CD4-positive, CD25-positive, alpha-beta regulatory T cell (primary cell): ENCODE data around the gene ADSS1. TPM values are rescaled to one million over a fixed set of nuclear protein-coding genes. Genes with fewer than 3 reads are reported as not detected.

Experiments
- ATAC-seq, 2 donors: fragments of 150-1000 bp; cut with Tn5 transposase; one replicate each; pipeline ENCODE4 v1.10.0; 2021; ENCODE audit warnings: low read depth in 2 of 2, moderate number of reproducible peaks in 2 of 2, moderate library complexity in 1 of 2
- DNase-seq, 3 donors: peaks; one replicate each; pipeline versions ENCODE4 v3.0.0 to v3.0.0-alpha.2; 2012 to 2022; ENCODE audit warnings: mixed read lengths in 1 of 3
- H3K27ac ChIP-seq: one replicate; pipeline ENCODE4 v1.7.0; 2013; ENCODE audit warnings: mild to moderate bottlenecking, low read length; ENCODE audit not compliant: insufficient read depth, poor library complexity, severe bottlenecking
- H3K27me3 ChIP-seq: one replicate; pipeline ENCODE4 v1.7.0; 2013; ENCODE audit warnings: low read length; ENCODE audit not compliant: control insufficient read depth, insufficient read depth
- H3K36me3 ChIP-seq: one replicate; pipeline ENCODE4 v1.7.0; 2013; ENCODE audit warnings: mild to moderate bottlenecking, low read length, moderate library complexity; ENCODE audit not compliant: control insufficient read depth, insufficient read depth
- H3K4me1 ChIP-seq: 2 replicates; pipeline ENCODE4 v1.7.0; 2013; ENCODE audit warnings: mild to moderate bottlenecking, low read length; ENCODE audit not compliant: insufficient read depth, control insufficient read depth, poor library complexity, severe bottlenecking
- H3K4me3 ChIP-seq: one replicate; pipeline ENCODE4 v1.7.0; 2013; ENCODE audit warnings: low read depth, mild to moderate bottlenecking, low read length, moderate library complexity
- H3K9me3 ChIP-seq, 2 experiments: 1 replicate in 1 of 2; 2 replicates in 1 of 2; pipeline ENCODE4 v1.7.0; 2013; ENCODE audit warnings: low read length in 2 of 2, mild to moderate bottlenecking in 1 of 2, moderate library complexity in 1 of 2; ENCODE audit not compliant: control insufficient read depth in 2 of 2
- H3K27ac Mint-ChIP-seq, 3 donors: one replicate each; pipeline ENCODE4 v1.8.0; 2020 to 2022; ENCODE audit warnings: mild to moderate bottlenecking in 3 of 3, mixed read lengths in 3 of 3, moderate library complexity in 2 of 3
- H3K27me3 Mint-ChIP-seq: one replicate; pipeline ENCODE4 v1.8.0; 2022; ENCODE audit warnings: mild to moderate bottlenecking, mixed read lengths
- H3K36me3 Mint-ChIP-seq: one replicate; pipeline ENCODE4 v1.8.0; 2020; ENCODE audit warnings: mixed read lengths
- H3K4me1 Mint-ChIP-seq, 4 donors: one replicate each; pipeline ENCODE4 v1.8.0; 2020 to 2022; ENCODE audit warnings: mixed read lengths in 4 of 4, mild to moderate bottlenecking in 1 of 4
- H3K4me3 Mint-ChIP-seq, 4 donors: one replicate each; pipeline ENCODE4 v1.8.0; 2020 to 2022; ENCODE audit warnings: mild to moderate bottlenecking in 4 of 4, mixed read lengths in 4 of 4, moderate library complexity in 3 of 4
- H3K9me3 Mint-ChIP-seq, 7 donors: one replicate each; pipeline ENCODE4 v1.8.0; 2020 to 2022; ENCODE audit warnings: mixed read lengths in 7 of 7, mild to moderate bottlenecking in 3 of 7, moderate library complexity in 2 of 7
- polyA plus RNA-seq, 4 donors: library from polyadenylated mRNA; unstranded; fragments of 300-500 nt; fragmentation: Illumina TruSeq; gene quantifications; one replicate each; pipeline ENCODE4 v1.2.3, GENCODE V29; 2021
- total RNA-seq: library from RNA; stranded (reverse); gene quantifications from one replicate; pipeline ENCODE4 v1.2.3, GENCODE V29; 2022

ADSS1 gene
- total and polyA plus RNA-seq, 5 donors from 2014 or later = 0.10 to 1.9 (median 1.4) TPM

DNA sequence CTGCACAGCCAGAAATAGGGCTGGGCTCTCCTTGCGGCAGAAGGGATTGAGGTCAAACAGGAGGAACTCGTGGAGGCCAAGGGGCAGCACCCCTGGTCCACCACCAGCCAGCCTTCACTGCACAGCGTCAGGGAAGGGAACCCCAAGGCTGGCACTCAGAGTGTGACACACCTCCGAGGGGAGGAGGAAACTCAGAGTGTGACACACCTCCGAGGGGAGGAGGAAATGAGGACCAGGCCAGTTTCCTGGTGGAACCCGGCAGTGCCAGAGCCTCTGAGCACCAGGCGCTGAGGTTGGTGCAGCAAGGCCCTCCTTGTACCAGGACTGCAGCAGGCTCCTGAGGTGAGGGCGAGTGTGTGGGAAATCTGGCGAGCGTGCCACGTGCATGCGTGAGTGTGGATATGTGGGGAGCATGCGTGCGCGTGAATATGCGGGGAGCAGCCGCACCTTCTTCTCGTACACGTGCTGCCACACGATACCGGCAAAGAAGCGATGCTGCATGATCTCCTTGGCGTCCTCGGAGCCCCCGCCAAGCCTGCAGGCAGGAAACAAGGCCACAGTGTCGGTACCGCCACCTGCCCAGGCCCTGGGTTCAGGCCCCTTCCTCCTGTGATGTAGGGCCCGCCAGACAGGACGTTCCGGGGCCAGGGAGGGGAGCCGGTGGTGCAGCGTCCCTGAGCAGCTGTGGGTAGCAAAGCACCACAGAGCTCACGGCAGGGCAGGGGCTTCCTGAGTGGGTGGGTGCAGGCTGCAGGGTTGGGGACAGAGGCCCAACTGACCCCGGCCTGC is 48.1 kb downstream of the ADSS1 start:
- Histone ChIP-seq H3K27ac (no peak overlapping the region), H3K9me3 (no peaks in the 10 kb centered on the region), H3K4me3 (no peak overlapping the region), H3K4me1 (peaks cover 4% of the 10 kb centered on the region), H3K36me3 (peaks cover 26% of the 10 kb centered on the region), H3K27me3 (no peaks in the 10 kb centered on the region)
- ATAC-seq (no peak), DNase-seq (no peak)
- H3K27ac Mint-ChIP-seq = peak overlapping the region in 1 of 3 donors; percentile 36
- H3K36me3 Mint-ChIP-seq = peaks cover 19% of the 10 kb centered on the region
- peaks cover 0 to 14% (median 2%) of the 10 kb centered on the region in 4 donors for H3K4me1 Mint-ChIP-seq
- H3K9me3 Mint-ChIP-seq = no peaks in the 10 kb centered on the region
- H3K27me3 Mint-ChIP-seq = no peaks in the 10 kb centered on the region
- peak overlapping the region in 1 of 4 donors; percentile 32 for H3K4me3 Mint-ChIP-seq

GRCh38 chr14:104772707-104773504 is 48.9 kb downstream of the ADSS1 start:
- DNase-seq (no peak), ATAC-seq (no peak)
- Mint-ChIP-seq H3K27ac (no peak overlapping the region), H3K27me3 (no peaks in the 10 kb centered on the region), H3K36me3 (peaks cover 19% of the 10 kb centered on the region), H3K9me3 (no peaks in the 10 kb centered on the region), H3K4me3 (no peak overlapping the region), H3K4me1 (peaks cover 0 to 14% (median 2%) of the 10 kb centered on the region in 4 donors)
- H3K27me3 ChIP-seq = no peaks in the 10 kb centered on the region
- no peak overlapping the region for H3K27ac ChIP-seq
- H3K9me3 ChIP-seq = no peaks in the 10 kb centered on the region
- H3K4me1 ChIP-seq = peaks cover 4% of the 10 kb centered on the region
- peaks cover 26% of the 10 kb centered on the region for H3K36me3 ChIP-seq
- H3K4me3 ChIP-seq = no peak overlapping the region

DNA sequence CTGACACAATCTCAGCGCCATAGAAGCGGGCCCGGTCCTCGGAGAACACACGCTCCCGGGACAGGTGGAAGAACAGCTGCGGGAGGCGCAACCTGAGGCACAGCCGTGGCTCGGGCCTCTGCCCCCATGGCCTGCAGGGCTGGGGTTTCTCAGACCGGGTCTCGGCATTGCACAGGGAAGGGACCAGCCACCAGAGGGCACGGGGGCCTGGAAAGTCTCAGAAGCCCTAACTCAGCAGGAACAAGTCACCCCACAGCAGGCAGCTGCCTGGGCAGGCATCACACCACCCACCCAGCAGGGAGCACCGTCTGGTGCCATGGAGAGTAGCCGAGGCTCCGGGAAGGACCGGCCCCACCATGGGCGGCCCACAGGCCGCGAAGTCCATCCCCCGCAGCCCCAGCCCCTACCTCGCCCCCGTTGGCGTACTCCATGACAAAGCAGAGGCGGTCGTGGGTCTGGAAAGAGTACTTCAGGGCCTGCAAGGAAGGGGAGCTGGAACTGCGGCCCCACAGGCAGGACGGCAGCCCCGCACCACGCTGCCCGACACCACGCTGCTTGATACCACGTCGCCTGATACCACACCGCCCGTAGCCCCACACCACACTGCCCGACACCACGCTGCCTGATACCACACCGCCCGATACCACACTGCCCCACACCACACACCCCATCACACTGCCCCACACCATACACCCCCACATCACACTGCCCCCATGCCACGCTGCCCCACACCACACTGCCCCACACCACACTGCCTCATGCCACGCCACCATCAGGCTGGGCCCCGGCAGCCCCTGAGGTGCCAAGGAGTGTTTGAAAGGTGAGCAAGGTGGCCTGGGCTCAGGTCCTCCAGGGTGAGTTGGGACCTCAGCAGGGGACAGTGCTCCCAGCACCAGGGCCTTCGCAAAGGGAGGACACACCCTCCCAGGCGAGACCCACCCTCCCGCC is 49.8 kb downstream of the ADSS1 start:
- Histone ChIP-seq H3K27ac (no peak overlapping the region), H3K4me3 (no peak overlapping the region), H3K9me3 (no peaks in the 10 kb centered on the region), H3K4me1 (peaks cover 2% of the 10 kb centered on the region), H3K27me3 (no peaks in the 10 kb centered on the region), H3K36me3 (peaks cover 26% of the 10 kb centered on the region)
- no peaks in the 10 kb centered on the region for H3K9me3 Mint-ChIP-seq
- H3K27me3 Mint-ChIP-seq = no peaks in the 10 kb centered on the region
- DNase-seq = no peak
- H3K4me1 Mint-ChIP-seq = peaks cover 0 to 8% (median 0%) of the 10 kb centered on the region in 4 donors
- peaks cover 19% of the 10 kb centered on the region for H3K36me3 Mint-ChIP-seq
- ATAC-seq = no peak
- H3K4me3 Mint-ChIP-seq = no peak overlapping the region
- H3K27ac Mint-ChIP-seq = no peak overlapping the region

GRCh38 chr14:104774453-104775072 is 50.5 kb downstream of the ADSS1 start:
- H3K4me1 ChIP-seq = no peaks in the 10 kb centered on the region
- H3K36me3 ChIP-seq = peaks cover 26% of the 10 kb centered on the region
- H3K27ac ChIP-seq = no peak overlapping the region
- ATAC-seq = no peak
- no peaks in the 10 kb centered on the region for H3K27me3 Mint-ChIP-seq
- no peak overlapping the region for H3K27ac Mint-ChIP-seq
- H3K9me3 Mint-ChIP-seq = no peaks in the 10 kb centered on the region
- no peaks in the 10 kb centered on the region for H3K27me3 ChIP-seq
- peaks cover 0 to 5% (median 0%) of the 10 kb centered on the region in 4 donors for H3K4me1 Mint-ChIP-seq
- H3K9me3 ChIP-seq = no peaks in the 10 kb centered on the region
- no peak overlapping the region for H3K4me3 Mint-ChIP-seq
- peaks cover 19% of the 10 kb centered on the region for H3K36me3 Mint-ChIP-seq
- no peak for DNase-seq
- H3K4me3 ChIP-seq = no peak overlapping the region

- Histone ChIP-seq H3K27me3 (no peaks in the 10 kb centered on the region), H3K27ac (no peak overlapping the region), H3K4me3 (no peak overlapping the region), H3K36me3 (peaks cover 26% of the 10 kb centered on the region), H3K9me3 (no peaks in the 10 kb centered on the region), H3K4me1 (no peaks in the 10 kb centered on the region)
- Mint-ChIP-seq H3K36me3 (peaks cover 15% of the 10 kb centered on the region), H3K4me3 (no peak overlapping the region), H3K27me3 (no peaks in the 10 kb centered on the region), H3K9me3 (no peaks in the 10 kb centered on the region), H3K4me1 (peaks cover 0 to 2% (median 0%) of the 10 kb centered on the region in 4 donors), H3K27ac (no peak overlapping the region)
- ATAC-seq = no peak
- no peak for DNase-seq
These were observed 51.1 kb downstream of the ADSS1 start for GRCh38 chr14:104775073-104775489.

- DNase-seq = no peak
- no peak overlapping the region for H3K4me3 Mint-ChIP-seq
These were observed 52.5 kb downstream of the ADSS1 start for GRCh38 chr14:104776481-104776880.

More at GRCh38 chr14:104776481-104776880, 52.5 kb downstream of the ADSS1 start:
- no peaks in the 10 kb centered on the region for H3K27me3 Mint-ChIP-seq
- no peaks in the 10 kb centered on the region for H3K27me3 ChIP-seq
- H3K4me3 ChIP-seq = no peak overlapping the region
- no peaks in the 10 kb centered on the region for H3K4me1 ChIP-seq
- H3K27ac Mint-ChIP-seq = no peak overlapping the region
- no peaks in the 10 kb centered on the region for H3K9me3 ChIP-seq
- H3K36me3 Mint-ChIP-seq = peaks cover 6% of the 10 kb centered on the region
- H3K27ac ChIP-seq = no peak overlapping the region
- H3K4me1 Mint-ChIP-seq = no peaks in the 10 kb centered on the region
- no peaks in the 10 kb centered on the region for H3K9me3 Mint-ChIP-seq
- H3K36me3 ChIP-seq = peaks cover 21% of the 10 kb centered on the region
- ATAC-seq = no peak
